Subcutaneous abdominal adipose tissue (tissue), 5 donors: ENCODE measurements around the gene PAQR7.

Experiments
- H3K27ac ChIP-seq: one replicate; pipeline ENCODE4 v1.7.0; 2013; ENCODE audit warnings: low read depth, mild to moderate bottlenecking, inconsistent platforms, low read length, moderate library complexity
- H3K27me3 ChIP-seq, 5 donors: one replicate each; pipeline ENCODE4 v1.7.0; 2013; ENCODE audit warnings: low read length in 5 of 5, inconsistent platforms in 1 of 5; ENCODE audit not compliant: control insufficient read depth in 5 of 5, insufficient read depth in 4 of 5
- H3K36me3 ChIP-seq, 5 donors: one replicate each; pipeline ENCODE4 v1.7.0; 2013; ENCODE audit warnings: low read length in 5 of 5; ENCODE audit not compliant: control insufficient read depth in 5 of 5, insufficient read depth in 5 of 5
- H3K4me1 ChIP-seq, 5 donors: one replicate each; pipeline ENCODE4 v1.7.0; 2013; ENCODE audit warnings: low read length in 5 of 5, mild to moderate bottlenecking in 3 of 5, moderate library complexity in 1 of 5; ENCODE audit not compliant: control insufficient read depth in 5 of 5, insufficient read depth in 5 of 5
- H3K4me3 ChIP-seq, 5 donors: one replicate each; pipeline ENCODE4 v1.7.0; 2013; ENCODE audit warnings: low read length in 5 of 5, low read depth in 1 of 5
- H3K9ac ChIP-seq, 5 donors: one replicate each; pipeline ENCODE4 v1.7.0; 2013; ENCODE audit warnings: low read length in 5 of 5, mild to moderate bottlenecking in 4 of 5, moderate library complexity in 3 of 5
- H3K9me3 ChIP-seq, 5 donors: one replicate each; pipeline ENCODE4 v1.7.0; 2013; ENCODE audit warnings: low read length in 5 of 5; ENCODE audit not compliant: control insufficient read depth in 5 of 5
- donor health status: healthy.
- donor health status: healthy.
- donor health status: healthy.
- donor health status: healthy.
- donor health status: healthy.

Gene PAQR7

GRCh38 chr1:25912076-25912831, 36.7 kb upstream of the PAQR7 start:
- H3K4me3 ChIP-seq: no peak overlapping the region

GRCh38 chr1:25911162-25911561, 35.7 kb upstream of the PAQR7 start:
- Histone ChIP-seq H3K9me3 (no peaks in the 10 kb centered on the region), H3K9ac (no peak overlapping the region), H3K27ac (no peak overlapping the region), H3K4me3 (no peak overlapping the region), H3K4me1 (peaks cover 0 to 10% (median 7%) of the 10 kb centered on the region in 5 donors), H3K27me3 (no peaks in the 10 kb centered on the region), H3K36me3 (no peaks in the 10 kb centered on the region)

More at GRCh38 chr1:25912076-25912831, 36.7 kb upstream of the PAQR7 start:
- H3K4me1 ChIP-seq: no peaks in the 10 kb centered on the region
- no peaks in the 10 kb centered on the region for H3K36me3 ChIP-seq
- no peaks in the 10 kb centered on the region for H3K9me3 ChIP-seq
- no peak overlapping the region for H3K27ac ChIP-seq
- no peaks in the 10 kb centered on the region for H3K27me3 ChIP-seq
- no peak overlapping the region for H3K9ac ChIP-seq

- Histone ChIP-seq H3K4me1 (peaks cover 0 to 26% (median 18%) of the 10 kb centered on the region in 5 donors), H3K9me3 (no peaks in the 10 kb centered on the region), H3K4me3 (no peak overlapping the region), H3K27ac (no peak overlapping the region), H3K27me3 (no peaks in the 10 kb centered on the region), H3K9ac (no peak overlapping the region), H3K36me3 (no peaks in the 10 kb centered on the region)
Measured at GRCh38 chr1:25909040-25909439, 33.5 kb upstream of the PAQR7 start.

- Histone ChIP-seq H3K9ac (no peak overlapping the region), H3K36me3 (no peaks in the 10 kb centered on the region), H3K4me1 (peaks cover 0 to 26% (median 18%) of the 10 kb centered on the region in 5 donors), H3K9me3 (no peaks in the 10 kb centered on the region), H3K27me3 (no peaks in the 10 kb centered on the region), H3K27ac (no peak overlapping the region), H3K4me3 (no peak overlapping the region)
Measured at GRCh38 chr1:25908161-25908560, 32.7 kb upstream of the PAQR7 start.

- H3K27me3 ChIP-seq: no peaks in the 10 kb centered on the region
Measured at GRCh38 chr1:25907601-25908000, 32.1 kb upstream of the PAQR7 start.

GRCh38 chr1:25906644-25907300, 31.3 kb upstream of the PAQR7 start:
- Histone ChIP-seq H3K4me3 (peak overlapping the region in 3 of 5 donors; percentile 55 to 72 (median 65)), H3K27ac (no peak overlapping the region), H3K27me3 (no peaks in the 10 kb centered on the region), H3K9ac (peak overlapping the region in 1 of 5 donors; percentile 14), H3K4me1 (peaks cover 0 to 26% (median 18%) of the 10 kb centered on the region in 5 donors), H3K36me3 (peaks cover 0 to 5% (median 4%) of the 10 kb centered on the region in 5 donors), H3K9me3 (no peaks in the 10 kb centered on the region)

More at GRCh38 chr1:25907601-25908000, 32.1 kb upstream of the PAQR7 start:
- H3K4me3 ChIP-seq: no peak overlapping the region
- no peak overlapping the region for H3K9ac ChIP-seq
- no peaks in the 10 kb centered on the region for H3K9me3 ChIP-seq
- H3K36me3 ChIP-seq: peaks cover 0 to 2% (median under 1%) of the 10 kb centered on the region in 5 donors
- no peak overlapping the region for H3K27ac ChIP-seq
- H3K4me1 ChIP-seq: peaks cover 0 to 26% (median 18%) of the 10 kb centered on the region in 5 donors

- no peak within 1 kb of the TSS for H3K27ac ChIP-seq
- no peaks in the 10 kb centered on the region for H3K27me3 ChIP-seq
- H3K4me1 ChIP-seq: peaks cover 0 to 26% (median 18%) of the 10 kb centered on the region in 5 donors
- no peaks in the 10 kb centered on the region for H3K9me3 ChIP-seq
- peak within 1 kb of the TSS; percentile 55 to 81 (median 65) for H3K4me3 ChIP-seq
- peaks cover 0 to 11% (median 8%) of the 10 kb centered on the region in 5 donors for H3K36me3 ChIP-seq
- peak within 1 kb of the TSS in 3 of 5 donors; percentile 45 to 71 (median 58) for H3K9ac ChIP-seq
Measured at GRCh38 chr1:25905680-25906643, 30.5 kb upstream of the PAQR7 start, which contains the start of gene STMN1. TSS of gene STMN1 (minus strand) at chr1:25906419. CDS start at chr1:25904676, 1,743 bp downstream.

GRCh38 chr1:25904943-25905679, 29.6 kb upstream of the PAQR7 start:
- peak overlapping the region; percentile 55 to 81 (median 65) for H3K4me3 ChIP-seq
- H3K27ac ChIP-seq: no peak overlapping the region
- H3K27me3 ChIP-seq: no peaks in the 10 kb centered on the region
- H3K36me3 ChIP-seq: peaks cover 0 to 16% (median 8%) of the 10 kb centered on the region in 5 donors
- peak overlapping the region in 4 of 5 donors; percentile 8 to 71 (median 50) for H3K9ac ChIP-seq
- peaks cover 0 to 26% (median 18%) of the 10 kb centered on the region in 5 donors for H3K4me1 ChIP-seq
- H3K9me3 ChIP-seq: no peaks in the 10 kb centered on the region

- no peak overlapping the region for H3K27ac ChIP-seq
- peaks cover 0 to 24% (median 11%) of the 10 kb centered on the region in 5 donors for H3K36me3 ChIP-seq
Measured at GRCh38 chr1:25903986-25904385, 28.5 kb upstream of the PAQR7 start.

More at GRCh38 chr1:25903986-25904385, 28.5 kb upstream of the PAQR7 start:
- H3K4me1 ChIP-seq: peaks cover 0 to 26% (median 18%) of the 10 kb centered on the region in 5 donors
- no peak overlapping the region for H3K9ac ChIP-seq
- H3K27me3 ChIP-seq: no peaks in the 10 kb centered on the region
- H3K9me3 ChIP-seq: no peaks in the 10 kb centered on the region
- no peak overlapping the region for H3K4me3 ChIP-seq
